Neural progenitor cell (in vitro differentiated cells): ENCODE measurements around the gene CCL5.

Experiments
- EZH2 ChIP-seq: fragments of 200-600 bp; sonication (generic); IDR thresholded peaks from 2 replicates; pipeline ENCODE4 v1.6.1; 2017; ENCODE audit warnings: antibody characterized with exemption, mild to moderate bottlenecking, moderate library complexity
- EZH2phosphoT487 ChIP-seq: fragments of 200-600 bp; sonication (generic); IDR thresholded peaks from 2 replicates; pipeline ENCODE4 v1.6.1; 2017; ENCODE audit warnings: antibody characterized with exemption
- TF ChIP-seq, protein P1 (sequence below): fragments of 200-600 bp; sonication (generic); IDR thresholded peaks from 2 replicates; pipeline ENCODE4 v1.5.1; 2017; ENCODE audit warnings: antibody characterized with exemption, mild to moderate bottlenecking

DNA sequence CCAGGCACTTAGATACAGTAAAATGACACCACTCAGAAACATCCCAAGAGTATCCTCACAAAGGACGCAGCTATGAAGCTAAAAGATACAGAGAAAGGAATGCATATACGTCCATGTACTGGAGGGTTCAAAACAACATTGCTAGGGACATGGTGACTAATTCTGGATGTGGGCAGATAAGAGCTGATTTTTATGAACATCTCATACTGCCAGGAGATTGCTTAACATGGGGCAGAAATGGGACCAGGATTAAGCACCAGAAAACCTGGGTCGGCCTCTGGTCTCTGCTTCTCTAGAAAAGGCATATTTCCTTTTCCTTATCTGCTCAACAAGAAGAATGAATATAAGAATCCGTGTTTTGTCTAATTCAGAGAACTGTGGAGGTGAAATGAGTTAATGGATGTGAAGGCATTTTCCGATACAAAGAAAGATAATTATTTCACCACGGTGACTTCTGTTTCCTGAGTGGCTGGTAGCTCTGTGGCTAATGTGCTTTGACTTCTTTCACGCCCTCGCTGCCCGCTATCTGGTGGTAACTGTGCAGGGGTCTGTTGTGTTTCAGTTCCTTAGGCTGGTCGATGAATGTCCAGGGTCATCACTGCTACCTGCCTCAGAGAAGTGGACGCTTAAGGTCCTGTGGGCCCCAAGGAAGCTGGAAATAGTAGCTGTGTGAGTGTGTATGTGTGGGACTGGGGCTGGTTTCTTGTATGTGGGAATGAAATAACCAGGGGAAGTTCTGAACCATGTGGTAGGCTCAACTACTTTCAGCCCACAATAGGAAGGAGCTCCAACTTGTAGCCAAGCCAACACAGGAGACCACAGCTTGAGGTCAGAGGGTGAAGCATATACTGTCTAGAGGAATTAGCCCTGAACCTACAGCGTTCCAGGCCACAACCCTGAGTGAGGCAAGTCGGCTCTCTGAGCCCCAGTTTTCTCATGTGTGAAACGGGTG, 15.8 kb upstream of the CCL5 start:
- TF ChIP-seq, protein P1, sequence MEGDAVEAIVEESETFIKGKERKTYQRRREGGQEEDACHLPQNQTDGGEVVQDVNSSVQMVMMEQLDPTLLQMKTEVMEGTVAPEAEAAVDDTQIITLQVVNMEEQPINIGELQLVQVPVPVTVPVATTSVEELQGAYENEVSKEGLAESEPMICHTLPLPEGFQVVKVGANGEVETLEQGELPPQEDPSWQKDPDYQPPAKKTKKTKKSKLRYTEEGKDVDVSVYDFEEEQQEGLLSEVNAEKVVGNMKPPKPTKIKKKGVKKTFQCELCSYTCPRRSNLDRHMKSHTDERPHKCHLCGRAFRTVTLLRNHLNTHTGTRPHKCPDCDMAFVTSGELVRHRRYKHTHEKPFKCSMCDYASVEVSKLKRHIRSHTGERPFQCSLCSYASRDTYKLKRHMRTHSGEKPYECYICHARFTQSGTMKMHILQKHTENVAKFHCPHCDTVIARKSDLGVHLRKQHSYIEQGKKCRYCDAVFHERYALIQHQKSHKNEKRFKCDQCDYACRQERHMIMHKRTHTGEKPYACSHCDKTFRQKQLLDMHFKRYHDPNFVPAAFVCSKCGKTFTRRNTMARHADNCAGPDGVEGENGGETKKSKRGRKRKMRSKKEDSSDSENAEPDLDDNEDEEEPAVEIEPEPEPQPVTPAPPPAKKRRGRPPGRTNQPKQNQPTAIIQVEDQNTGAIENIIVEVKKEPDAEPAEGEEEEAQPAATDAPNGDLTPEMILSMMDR, result no peak
- TF ChIP-seq EZH2 (no peak), EZH2phosphoT487 (no peak)
